Ishikawa (cell line): ENCODE measurements around the gene SHF.

Source experiments
- CEBPB ChIP-seq: IDR thresholded peaks from 2 replicates; pipeline ENCODE4 v1.6.1; 2012
- CREB1 ChIP-seq: IDR thresholded peaks from 2 replicates; pipeline ENCODE4 v1.6.1; 2012; ENCODE audit warnings: low read depth
- EGR1 ChIP-seq: IDR thresholded peaks from 2 replicates; pipeline ENCODE4 v1.6.1; 2012
- FOXM1 ChIP-seq: IDR thresholded peaks from 2 replicates; pipeline ENCODE4 v1.6.1; 2012; ENCODE audit warnings: low read depth, borderline replicate concordance
- MAX ChIP-seq: IDR thresholded peaks from 2 replicates; pipeline ENCODE4 v1.6.1; 2012
- TCF12 ChIP-seq: IDR thresholded peaks from 2 replicates; pipeline ENCODE4 v1.6.1; 2012; ENCODE audit warnings: low read depth
- YY1 ChIP-seq: IDR thresholded peaks from 2 replicates; pipeline ENCODE4 v1.6.1; 2012; ENCODE audit warnings: low read depth

- TF ChIP-seq EGR1, result no peak
- TF ChIP-seq YY1, result no peak
- TF ChIP-seq CEBPB, result no peak
- no peak for TF ChIP-seq MAX
- no peak for TF ChIP-seq FOXM1
- TF ChIP-seq CREB1, result no peak
- TF ChIP-seq TCF12, result no peak
Observed at GRCh38 chr15:45138814-45139765, 48.7 kb downstream of the SHF start.
